H1 (cell line): Measurements from ENCODE around the gene HECTD4.
"Not testable (repeated sequence)": the region's sequence is repeated elsewhere in the genome, so short reads cannot be mapped to it uniquely, and the experiment has no call there.

Experiments used
- CHD1 ChIP-seq: IDR thresholded peaks from 2 replicates; pipeline ENCODE4 v1.6.1; 2012; ENCODE audit warnings: low read depth, low read length, improper control_type of control experiment
- JUN ChIP-seq: IDR thresholded peaks from 2 replicates; pipeline ENCODE4 v1.6.1; 2011; ENCODE audit warnings: low read depth, mild to moderate bottlenecking, improper control_type of control experiment, low read length
- MAFK ChIP-seq: IDR thresholded peaks from 2 replicates; pipeline ENCODE4 v1.6.1; 2012; ENCODE audit warnings: low read depth, mild to moderate bottlenecking, improper control_type of control experiment, low read length
- RAD21 ChIP-seq, 2 experiments: IDR thresholded peaks in 1 of 2; conservative IDR thresholded peaks in 1 of 2; 2 replicates each; pipeline ENCODE4 v1.6.1; 2011; ENCODE audit warnings: low read depth in 2 of 2, low read length in 2 of 2, improper control_type of control experiment in 1 of 2, inconsistent platforms in 1 of 2, mild to moderate bottlenecking in 1 of 2, moderate library complexity in 1 of 2
- TF ChIP-seq, protein P1 (sequence below), 3 experiments: IDR thresholded peaks; 1 replicate in 2 of 3; 2 replicates in 1 of 3; pipeline versions ENCODE4 v1.5.1 to v1.6.1; 2011; ENCODE audit warnings: low read length in 3 of 3, mild to moderate bottlenecking in 3 of 3, inconsistent platforms in 2 of 3, low read depth in 1 of 3, moderate library complexity in 1 of 3; ENCODE audit not compliant: insufficient read depth in 1 of 3; ENCODE audit errors: control extremely low read depth in 1 of 3

DNA sequence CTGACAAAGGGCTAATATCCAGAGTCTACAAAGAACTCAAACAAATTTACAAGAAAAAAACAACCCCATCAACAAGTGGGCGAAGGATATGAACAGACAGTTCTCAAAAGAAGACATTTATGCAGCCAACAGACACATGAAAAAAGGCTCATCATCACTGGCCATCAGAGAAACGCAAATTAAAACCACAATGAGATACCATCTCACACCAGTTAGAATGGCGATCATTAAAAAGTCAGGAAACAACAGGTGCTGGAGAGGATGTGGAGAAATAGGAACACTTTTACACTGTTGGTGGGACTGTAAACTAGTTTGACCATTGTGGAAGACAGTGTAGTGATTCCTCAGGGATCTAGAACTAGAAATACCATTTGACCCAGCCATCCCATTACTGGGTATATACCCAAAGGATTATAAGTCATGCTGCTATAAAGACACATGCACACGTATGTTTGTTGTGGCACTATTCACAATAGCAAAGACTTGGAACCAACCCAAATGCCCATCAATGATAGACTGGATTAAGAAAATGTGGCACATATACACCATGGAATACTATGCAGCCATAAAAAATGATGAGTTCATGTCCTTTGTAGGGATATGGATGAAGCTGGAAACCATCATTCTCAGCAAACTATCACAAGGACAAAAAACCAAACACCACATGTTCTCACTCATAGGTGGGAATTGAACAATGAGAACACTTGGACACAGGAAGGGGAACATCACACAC is 7.9 kb upstream of the HECTD4 start:
- TF ChIP-seq, protein P1, sequence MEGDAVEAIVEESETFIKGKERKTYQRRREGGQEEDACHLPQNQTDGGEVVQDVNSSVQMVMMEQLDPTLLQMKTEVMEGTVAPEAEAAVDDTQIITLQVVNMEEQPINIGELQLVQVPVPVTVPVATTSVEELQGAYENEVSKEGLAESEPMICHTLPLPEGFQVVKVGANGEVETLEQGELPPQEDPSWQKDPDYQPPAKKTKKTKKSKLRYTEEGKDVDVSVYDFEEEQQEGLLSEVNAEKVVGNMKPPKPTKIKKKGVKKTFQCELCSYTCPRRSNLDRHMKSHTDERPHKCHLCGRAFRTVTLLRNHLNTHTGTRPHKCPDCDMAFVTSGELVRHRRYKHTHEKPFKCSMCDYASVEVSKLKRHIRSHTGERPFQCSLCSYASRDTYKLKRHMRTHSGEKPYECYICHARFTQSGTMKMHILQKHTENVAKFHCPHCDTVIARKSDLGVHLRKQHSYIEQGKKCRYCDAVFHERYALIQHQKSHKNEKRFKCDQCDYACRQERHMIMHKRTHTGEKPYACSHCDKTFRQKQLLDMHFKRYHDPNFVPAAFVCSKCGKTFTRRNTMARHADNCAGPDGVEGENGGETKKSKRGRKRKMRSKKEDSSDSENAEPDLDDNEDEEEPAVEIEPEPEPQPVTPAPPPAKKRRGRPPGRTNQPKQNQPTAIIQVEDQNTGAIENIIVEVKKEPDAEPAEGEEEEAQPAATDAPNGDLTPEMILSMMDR (IDR thresholded peaks at IDR 0.05; ENCODE audit: control extremely low read depth in 1 of 3, insufficient read depth in 1 of 3, low read depth in 1 of 3, low read length in 3 of 3): not testable (repeated sequence)
- TF ChIP-seq CHD1; RAD21 (IDR thresholded peaks at IDR 0.05 in 1 of 2, conservative IDR thresholded peaks at IDR 0.05 in 1 of 2; ENCODE audit: low read depth in 2 of 2, low read length in 2 of 2); JUN; MAFK: not testable (repeated sequence)
